ENCODE measurements around the gene ECI1.

The ECI1 gene

DNA sequence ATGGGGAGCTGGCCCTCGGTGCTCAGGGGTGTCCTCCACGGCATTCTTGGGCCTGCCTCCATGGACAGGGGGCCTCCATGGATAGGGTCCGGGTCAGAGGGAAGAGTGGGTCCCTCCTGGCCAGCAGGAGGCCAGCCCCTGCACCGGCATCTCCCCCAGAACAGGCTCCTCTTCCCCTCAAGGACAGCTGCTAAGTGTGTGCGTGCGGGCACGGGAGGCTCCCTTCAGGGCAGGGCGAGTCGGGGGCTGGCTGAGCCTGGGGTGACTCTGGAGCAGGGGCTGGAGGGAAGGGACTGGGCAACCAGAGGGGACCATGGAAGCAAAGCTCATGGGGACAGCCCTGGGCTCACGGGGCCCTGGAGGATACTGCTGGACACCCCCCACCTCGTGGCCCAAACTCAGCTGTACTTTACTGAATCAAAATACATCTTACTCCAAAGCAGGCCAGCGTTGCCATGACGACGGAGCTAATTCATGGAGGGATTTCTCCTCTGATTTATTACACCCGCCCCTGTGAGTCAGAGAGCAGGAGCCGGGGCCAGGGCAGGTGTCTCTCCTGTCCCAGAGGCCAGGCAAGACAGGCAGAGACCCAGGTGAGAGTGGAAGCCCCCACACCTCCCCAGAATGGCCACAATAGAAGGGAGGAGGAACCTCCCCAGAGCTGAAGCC, 57.1 kb downstream of the ECI1 start:
- no peak overlapping the region for H3K27ac ChIP-seq (ENCODE audit: low read depth, low read length)
- no peak overlapping the region for H2AFZ ChIP-seq (ENCODE audit: low read length, unreplicated experiment)
- peaks cover 44% of the 10 kb centered on the region for H3K27me3 ChIP-seq (ENCODE audit: insufficient read depth, low read length)
- H3K36me3 ChIP-seq (ENCODE audit: insufficient read depth, low read length): no peaks in the 10 kb centered on the region
- H3K4me1 ChIP-seq (ENCODE audit: control insufficient read depth, insufficient read depth, low read length, unreplicated experiment): no peaks in the 10 kb centered on the region
- no peaks in the 10 kb centered on the region for H3K79me2 ChIP-seq (ENCODE audit: control insufficient read depth, insufficient read depth, low read length, unreplicated experiment)
- H3K4me3 ChIP-seq (ENCODE audit: low read depth, low read length): no peak overlapping the region

- Histone ChIP-seq H2AFZ (ENCODE audit: low read length, unreplicated experiment) (no peak overlapping the region), H3K4me3 (ENCODE audit: low read depth, low read length) (no peak overlapping the region), H3K4me1 (ENCODE audit: control insufficient read depth, insufficient read depth, low read length, unreplicated experiment) (no peaks in the 10 kb centered on the region), H3K27me3 (ENCODE audit: insufficient read depth, low read length) (peaks cover 18% of the 10 kb centered on the region), H3K36me3 (ENCODE audit: insufficient read depth, low read length) (no peaks in the 10 kb centered on the region), H3K27ac (ENCODE audit: low read depth, low read length) (no peak overlapping the region), H3K79me2 (ENCODE audit: control insufficient read depth, insufficient read depth, low read length, unreplicated experiment) (no peaks in the 10 kb centered on the region)
These were observed 60.0 kb downstream of the ECI1 start for GRCh38 chr16:2191446-2191706.

DNA sequence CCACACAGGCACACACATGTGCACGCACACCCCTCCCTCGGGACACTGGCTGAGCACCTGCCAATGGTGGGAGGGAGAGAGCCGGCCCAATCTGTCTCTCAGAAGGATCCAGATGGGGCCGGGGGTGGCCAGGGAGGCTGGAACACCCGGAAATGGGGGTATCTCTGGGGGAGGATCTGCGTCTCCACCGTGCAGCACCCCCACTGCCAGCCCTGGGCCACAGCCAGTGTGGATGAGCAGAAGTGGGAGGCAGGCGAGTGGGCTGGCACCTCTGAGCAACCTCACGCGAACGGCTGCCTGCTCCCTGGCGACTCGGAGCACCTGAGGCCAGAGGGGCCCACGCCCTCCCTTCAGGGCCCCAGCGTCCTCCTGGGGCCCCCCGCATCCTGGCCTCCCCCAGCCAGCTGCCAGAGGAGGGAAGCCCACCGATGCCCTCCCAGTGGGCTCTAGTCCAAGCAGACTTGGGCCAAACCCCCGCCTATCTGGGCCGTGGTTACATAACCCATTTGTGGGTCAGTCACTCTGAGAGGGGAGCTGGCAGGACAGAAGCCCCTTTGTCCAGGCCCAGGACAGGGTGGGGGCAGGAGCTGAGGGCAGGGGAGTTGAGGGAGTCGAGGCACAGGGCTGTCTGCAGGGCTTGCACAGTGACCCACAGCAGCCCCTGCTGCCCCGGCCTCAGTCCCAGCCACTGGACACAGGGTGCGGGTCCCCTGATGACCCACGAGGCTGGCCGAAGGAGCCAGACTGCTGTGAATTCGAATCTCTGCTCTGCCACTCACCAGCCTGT, 60.5 kb downstream of the ECI1 start:
- no peak overlapping the region for H2AFZ ChIP-seq (ENCODE audit: low read length, unreplicated experiment)
- H3K36me3 ChIP-seq (ENCODE audit: insufficient read depth, low read length): no peaks in the 10 kb centered on the region
- H3K4me1 ChIP-seq (ENCODE audit: control insufficient read depth, insufficient read depth, low read length, unreplicated experiment): no peaks in the 10 kb centered on the region
- no peaks in the 10 kb centered on the region for H3K79me2 ChIP-seq (ENCODE audit: control insufficient read depth, insufficient read depth, low read length, unreplicated experiment)
- H3K4me3 ChIP-seq (ENCODE audit: low read depth, low read length): no peak overlapping the region
- H3K27me3 ChIP-seq (ENCODE audit: insufficient read depth, low read length): peaks cover 14% of the 10 kb centered on the region
- no peak overlapping the region for H3K27ac ChIP-seq (ENCODE audit: low read depth, low read length)

DNA sequence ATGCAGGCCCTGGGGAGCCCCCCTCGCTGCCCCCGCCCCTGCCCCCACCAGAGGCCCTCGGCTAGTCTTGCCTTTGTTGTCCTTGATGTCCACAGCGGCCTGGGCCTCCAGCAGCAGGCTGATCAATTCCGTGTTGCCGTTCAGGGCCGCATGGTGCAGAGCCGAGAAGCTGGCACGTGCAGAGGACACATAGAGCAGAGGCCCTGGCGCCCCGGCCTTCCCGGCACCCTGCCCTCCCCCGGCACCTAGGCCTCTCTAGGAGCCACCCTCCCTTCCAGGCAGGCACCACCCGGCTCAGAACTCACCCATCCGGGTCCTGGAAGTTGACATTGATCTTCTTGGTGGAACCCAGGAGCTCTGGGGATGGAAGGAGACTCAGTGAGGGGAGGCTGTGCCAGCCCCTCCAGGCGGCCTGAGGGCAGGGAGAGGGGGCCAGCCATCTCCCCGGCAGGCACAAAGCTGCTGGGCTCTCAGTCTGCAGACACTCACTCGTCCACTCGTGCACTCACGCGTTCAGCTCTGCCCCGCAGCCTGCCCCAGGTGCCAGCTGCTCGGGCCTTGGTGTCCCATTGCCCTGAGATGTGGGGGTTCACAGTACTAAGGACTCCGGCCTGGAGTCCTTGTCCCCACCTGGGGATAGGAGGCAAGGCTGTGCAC, 61.3 kb downstream of the ECI1 start:
- Histone ChIP-seq H3K4me1 (ENCODE audit: control insufficient read depth, insufficient read depth, low read length, unreplicated experiment) (no peaks in the 10 kb centered on the region), H3K4me3 (ENCODE audit: low read depth, low read length) (no peak overlapping the region), H2AFZ (ENCODE audit: low read length, unreplicated experiment) (no peak overlapping the region), H3K27ac (ENCODE audit: low read depth, low read length) (no peak overlapping the region), H3K36me3 (ENCODE audit: insufficient read depth, low read length) (no peaks in the 10 kb centered on the region), H3K27me3 (ENCODE audit: insufficient read depth, low read length) (peaks cover 7% of the 10 kb centered on the region), H3K79me2 (ENCODE audit: control insufficient read depth, insufficient read depth, low read length, unreplicated experiment) (no peaks in the 10 kb centered on the region)

Measured in ACC112 (cell line).